RCC 7860 (cell line): ENCODE results near the gene ACSL5.

Experiments
- DNase-seq: peaks from one replicate; pipeline ENCODE4 v3.0.0-alpha.2; 2015; ENCODE audit warnings: low spot score
- FAIRE-seq: peaks from 2 replicates; lab custom pipeline; 2012; peaks lifted over from hg19 to GRCh38; lab: Jason Lieb, UNC

The ACSL5 gene, protein sequence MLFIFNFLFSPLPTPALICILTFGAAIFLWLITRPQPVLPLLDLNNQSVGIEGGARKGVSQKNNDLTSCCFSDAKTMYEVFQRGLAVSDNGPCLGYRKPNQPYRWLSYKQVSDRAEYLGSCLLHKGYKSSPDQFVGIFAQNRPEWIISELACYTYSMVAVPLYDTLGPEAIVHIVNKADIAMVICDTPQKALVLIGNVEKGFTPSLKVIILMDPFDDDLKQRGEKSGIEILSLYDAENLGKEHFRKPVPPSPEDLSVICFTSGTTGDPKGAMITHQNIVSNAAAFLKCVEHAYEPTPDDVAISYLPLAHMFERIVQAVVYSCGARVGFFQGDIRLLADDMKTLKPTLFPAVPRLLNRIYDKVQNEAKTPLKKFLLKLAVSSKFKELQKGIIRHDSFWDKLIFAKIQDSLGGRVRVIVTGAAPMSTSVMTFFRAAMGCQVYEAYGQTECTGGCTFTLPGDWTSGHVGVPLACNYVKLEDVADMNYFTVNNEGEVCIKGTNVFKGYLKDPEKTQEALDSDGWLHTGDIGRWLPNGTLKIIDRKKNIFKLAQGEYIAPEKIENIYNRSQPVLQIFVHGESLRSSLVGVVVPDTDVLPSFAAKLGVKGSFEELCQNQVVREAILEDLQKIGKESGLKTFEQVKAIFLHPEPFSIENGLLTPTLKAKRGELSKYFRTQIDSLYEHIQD

DNA sequence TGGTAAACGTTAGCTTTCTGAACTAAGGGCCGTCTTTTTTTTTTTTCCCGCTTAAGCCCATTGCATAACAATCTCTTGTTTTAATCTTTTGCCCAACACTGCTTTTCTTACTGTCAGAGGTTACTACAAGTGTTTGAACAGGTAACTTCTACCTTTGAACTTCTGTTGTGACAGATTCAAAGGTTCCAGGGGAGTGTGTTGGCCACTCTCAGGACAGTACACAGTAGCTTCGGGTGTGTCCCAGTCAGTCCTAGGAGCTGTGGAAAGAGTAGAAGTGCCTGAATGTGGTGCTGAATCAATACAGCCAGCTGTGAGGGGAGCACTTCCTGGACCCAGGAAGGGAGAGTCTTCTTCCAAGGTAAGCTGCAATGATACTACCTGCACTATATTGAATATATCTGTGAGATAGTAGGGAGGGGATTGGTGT is at the start of gene ACSL5:
Gene ACSL5 (plus strand): TSS at position 205 of the 427 bp plus-strand sequence. CDS start 20,831 bp downstream, outside the sequence.
- no peak for FAIRE-seq
- DNase-seq = no peak

DNA sequence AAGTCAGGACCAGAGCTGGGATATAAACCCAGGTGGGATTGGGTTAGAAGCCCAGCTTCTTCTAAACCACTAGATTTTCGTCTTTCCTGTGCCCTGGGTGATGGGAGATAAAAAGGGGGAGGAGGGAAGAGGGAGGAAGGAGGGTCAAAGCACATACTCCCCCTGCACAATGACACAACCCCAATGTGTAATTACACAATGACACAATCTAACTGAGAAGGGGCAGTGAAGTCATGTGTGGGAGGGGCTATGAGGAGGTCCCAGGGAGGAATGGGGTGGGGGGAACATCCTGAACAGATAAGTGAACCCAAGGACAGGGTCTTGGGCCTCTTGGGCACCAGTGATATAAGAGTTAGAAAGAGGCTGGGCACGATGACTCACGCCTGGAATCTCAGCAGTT is 46.2 kb upstream of the ACSL5 start:
- FAIRE-seq = no peak
- DNase-seq = no peak

DNA sequence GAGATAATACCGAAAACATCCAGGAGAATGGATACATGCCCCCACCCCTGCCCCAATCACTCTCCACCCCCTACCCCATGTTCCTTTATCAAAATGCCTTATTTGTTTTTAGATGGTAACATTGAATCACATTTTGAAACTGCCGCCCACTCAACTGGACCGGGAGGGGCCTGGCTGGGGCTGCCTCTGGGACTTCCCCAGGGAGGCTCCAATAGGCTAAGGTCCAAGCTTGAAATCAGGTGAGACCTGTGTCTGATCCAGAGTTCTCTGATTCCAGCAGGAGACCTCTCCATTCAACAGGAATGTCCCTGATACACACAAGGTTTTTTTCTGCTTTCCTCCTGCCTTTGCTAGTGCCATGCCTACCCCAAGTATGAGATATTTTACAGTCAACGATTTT is 43.8 kb upstream of the ACSL5 start:
- FAIRE-seq = no peak
- no peak for DNase-seq

DNA sequence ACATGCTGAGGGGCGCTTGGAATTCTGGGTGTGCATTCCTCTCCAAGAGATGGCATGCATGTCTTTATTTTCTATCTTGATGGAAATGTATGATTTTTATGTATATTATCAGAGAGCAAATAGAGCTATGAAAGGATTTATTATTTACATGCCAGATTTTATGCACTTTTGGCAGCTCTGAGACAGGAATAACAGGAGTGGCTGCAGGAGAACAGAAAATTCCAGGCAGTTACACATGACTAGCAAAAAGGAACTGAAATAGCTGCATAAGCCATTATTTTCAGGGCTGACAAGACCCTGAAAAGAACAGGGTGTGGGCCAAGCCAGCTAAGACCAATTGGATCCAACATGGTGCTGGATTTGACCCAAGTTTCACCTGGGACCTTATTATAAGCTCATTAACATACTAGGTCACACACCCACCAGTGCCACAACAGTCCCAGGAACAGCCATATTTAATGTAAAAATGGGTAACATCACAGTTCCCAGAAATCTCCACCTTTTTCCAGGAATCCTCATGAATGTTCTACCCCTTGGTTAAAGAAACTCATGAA is 43.2 kb upstream of the ACSL5 start:
- no peak for FAIRE-seq
- no peak for DNase-seq

DNA sequence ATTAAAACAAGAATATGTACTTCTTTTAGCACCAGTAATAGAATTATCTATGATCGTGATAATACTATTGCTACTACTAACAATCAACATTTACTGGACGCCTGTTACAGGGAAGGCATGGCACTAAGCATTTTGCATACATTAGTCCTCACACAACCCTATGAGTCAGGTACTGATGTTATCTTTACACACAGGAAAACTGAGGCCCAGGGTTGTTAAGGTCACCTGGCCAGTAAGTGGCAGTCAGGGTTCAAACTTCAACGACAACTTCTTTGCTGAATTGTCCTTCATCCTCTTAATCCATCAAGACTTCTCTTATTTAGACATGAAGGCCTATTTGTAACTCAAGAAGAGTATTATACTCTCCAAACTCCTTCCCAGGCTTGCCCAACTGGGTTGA is 41.9 kb upstream of the ACSL5 start:
- DNase-seq (no peak), FAIRE-seq (no peak)

DNA sequence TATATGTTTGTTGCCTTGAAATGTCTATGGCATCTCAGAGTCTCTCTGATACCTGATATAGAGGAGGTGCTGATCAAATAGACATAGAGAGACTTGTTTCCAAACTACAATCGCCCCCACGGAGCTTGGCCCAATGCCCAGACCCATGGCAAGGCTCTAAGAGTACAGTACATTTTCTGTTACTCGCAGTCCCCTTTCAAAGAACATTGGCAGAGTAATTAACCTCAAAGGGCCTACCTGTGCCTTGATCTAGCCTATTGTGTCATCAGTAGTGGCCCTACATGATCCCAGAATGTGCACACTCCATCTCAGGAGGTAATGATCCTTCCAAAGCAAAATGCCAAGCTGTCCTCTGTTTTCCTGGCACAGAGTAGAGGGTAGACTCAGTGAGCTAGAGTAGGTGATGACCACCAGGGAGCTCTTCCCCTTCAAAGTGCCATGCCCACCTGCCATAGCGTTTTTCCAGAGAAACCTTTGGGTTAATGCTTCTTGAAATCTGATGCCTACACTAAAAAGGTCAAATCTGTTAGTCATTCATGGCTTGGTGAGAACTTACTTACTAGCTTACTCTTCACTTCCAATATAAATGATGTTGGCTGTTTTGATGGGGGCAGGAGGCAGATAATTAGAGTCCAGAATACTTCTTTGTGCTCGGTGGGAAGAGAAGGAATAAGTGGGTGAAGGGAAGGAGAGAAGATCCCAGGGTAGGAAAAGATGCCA is 41.2 kb upstream of the ACSL5 start:
- DNase-seq (no peak), FAIRE-seq (no peak)

DNA sequence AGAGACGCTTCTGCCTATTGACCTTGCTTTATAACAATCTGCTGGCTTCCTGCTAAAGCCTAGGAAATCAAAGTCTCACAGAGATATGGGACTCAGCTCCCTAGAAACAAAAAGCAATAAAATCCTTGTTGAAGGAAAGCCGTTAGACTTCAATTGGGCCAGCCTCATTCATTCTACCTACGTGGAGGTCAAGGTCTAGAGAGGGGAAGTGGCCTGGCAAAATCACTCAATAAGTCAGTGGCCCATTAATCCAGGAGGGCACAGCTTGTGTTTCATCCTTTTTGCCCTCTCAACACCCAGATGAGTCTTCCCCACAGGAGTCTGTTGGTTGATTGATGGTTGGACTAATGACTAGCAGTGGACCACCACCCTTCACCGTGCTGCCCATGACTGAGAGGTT is 40.5 kb upstream of the ACSL5 start:
- no peak for FAIRE-seq
- DNase-seq = no peak

DNA sequence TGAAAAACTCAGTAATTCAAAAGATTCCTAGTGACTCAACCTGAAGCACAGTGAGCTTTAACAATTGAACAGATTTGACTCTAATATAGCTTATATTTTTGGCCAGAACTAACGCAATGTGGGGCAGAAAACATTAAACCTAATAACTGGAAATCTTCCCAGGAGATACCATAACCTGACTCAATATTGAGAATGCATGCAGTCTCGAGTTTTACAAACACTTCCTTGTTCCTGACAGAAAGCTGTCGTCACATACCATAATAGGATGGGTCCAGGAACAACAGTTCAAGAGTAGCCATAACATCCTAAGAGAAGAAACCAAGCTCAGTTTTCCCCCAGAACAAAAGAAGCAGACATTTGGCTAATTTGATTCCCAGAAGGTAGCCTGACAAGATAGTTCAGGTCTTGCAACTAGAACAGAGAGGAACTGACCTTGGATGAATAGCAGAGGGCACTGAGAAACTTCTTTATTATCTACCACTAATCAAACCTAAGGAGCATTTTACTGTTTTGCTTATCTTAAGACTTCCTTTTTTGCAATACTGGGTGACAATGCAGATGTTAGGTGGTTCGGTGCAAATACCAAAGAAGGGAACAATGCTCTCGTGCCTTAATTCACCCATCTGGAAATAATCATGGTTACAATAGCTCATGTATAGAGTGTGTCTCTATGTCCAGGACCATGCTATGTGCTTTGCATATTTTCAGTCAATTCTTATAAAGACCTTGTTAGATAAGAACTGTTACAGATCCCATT is 38.6 kb upstream of the ACSL5 start:
- FAIRE-seq (no peak), DNase-seq (no peak)

DNA sequence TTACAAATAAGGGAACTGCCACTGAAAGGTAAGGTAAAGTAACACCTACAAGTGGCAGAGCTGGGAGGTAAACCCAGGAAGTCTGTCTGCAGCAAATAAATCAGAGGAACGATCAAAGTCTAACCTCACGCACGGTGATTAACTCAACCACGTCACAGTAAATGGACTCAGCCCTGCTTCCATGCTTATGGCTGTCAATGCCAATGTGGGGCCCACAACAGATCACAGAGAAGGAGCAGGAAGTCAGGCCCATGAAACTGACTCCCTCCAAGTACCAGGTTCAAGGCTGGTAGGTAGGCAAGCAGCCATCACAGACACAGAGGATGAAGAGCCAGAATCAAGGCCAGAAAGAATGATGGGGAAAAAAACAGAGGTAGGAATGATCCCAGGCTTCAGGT is 38.0 kb upstream of the ACSL5 start:
- no peak for DNase-seq
- no peak for FAIRE-seq

DNA sequence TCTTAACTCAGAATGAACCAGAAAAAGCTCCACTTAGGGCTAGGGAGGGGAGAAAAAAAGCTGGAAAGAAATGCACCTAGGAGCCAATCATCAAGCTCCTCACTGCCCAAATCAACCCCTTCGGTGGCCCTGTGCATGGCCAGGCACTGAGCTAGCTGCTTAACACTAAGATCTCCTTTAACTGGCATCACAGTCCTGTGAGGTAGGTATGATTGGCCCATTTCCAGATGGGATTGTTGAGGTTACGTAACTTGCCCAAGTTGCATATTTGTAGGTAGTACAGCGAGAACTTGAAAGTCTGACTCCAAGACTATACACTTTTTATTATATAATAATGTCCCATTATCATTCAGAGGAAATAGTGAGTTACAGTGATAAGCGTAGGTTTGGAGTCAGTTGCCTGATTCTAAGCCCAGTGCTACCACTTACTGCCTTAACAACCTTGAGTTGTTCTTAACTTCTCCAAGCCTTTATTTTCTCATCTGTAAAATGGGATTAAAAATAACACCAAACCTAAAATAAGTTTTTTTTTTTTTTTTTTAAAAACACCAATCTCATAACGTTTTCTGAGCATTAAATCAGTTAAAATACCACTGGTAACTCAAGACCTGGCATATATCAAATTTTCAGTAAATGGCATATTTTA is 37.2 kb upstream of the ACSL5 start:
- DNase-seq (no peak), FAIRE-seq (no peak)

DNA sequence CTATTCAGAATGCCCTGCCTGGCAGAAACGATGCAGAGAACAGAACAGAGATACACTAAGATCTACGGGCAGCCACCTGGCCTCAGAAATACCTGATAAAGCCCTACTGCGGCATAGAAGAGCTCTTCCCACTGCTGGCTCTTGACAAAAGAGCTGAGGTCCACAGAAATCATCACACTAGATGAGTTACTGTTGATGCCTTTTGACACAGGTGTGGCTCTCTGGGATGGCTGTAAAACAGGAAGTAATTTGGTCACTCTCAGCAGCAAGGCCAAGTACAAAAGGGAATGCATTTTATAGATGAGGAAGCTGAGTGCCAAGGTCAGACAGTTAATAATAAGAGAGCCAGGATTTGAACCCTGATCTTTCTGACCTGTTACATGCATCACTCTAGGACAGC is 35.0 kb upstream of the ACSL5 start:
- FAIRE-seq = no peak
- DNase-seq = no peak

DNA sequence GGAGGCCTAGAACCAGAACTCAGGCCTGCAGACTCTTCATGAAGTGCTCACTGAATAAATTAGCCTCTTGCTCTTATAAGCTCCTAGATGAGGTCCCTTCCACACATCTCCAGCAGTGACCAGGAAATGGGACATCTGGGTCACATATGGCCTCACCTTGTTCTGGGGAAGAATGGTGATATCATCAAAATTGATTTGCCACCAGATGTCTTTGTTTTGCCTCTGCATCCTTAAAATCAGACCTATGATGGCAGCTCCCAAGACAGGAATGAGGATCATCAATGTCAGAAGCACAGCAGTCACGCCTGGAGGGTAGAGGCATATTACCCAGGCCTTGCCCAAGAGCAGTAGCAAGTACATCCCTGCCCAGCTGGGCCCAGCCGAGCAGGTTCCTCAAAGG is 33.3 kb upstream of the ACSL5 start:
- no peak for FAIRE-seq
- no peak for DNase-seq

DNA sequence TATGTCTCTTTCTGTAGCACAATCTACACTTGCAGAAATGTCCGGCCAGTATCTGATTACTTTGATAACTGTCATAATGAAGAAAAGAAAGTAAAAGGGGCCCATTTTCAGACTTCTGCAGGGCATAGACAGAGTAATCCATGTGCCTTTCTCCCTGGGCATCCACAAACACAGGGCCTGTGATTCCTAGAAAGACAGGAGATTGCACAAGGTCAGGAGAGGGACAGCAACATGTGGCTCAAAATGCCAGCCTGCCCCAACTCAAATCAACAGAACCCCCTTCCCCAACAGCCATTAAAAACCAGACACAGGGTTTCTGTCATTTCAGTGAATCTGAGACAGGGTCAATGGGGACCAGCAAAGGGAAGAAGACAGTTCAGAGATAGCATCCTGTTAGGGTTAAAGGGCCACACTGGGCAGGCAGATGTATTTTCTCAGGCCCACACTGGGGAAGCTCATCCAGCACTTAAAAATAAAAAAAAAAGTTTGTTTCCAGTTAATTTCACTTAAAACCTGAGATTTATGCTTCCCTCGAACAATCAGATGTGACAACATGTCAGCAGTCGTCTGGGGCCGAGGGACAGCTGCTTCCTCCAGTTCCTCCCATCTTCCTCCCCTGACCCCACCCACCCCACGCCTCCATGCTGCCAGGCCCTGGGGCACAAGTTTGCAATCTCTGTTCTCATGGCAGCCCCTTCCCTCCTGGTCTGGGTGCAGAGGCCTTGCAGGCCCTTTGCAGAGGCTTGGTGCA is 30.7 kb upstream of the ACSL5 start:
- FAIRE-seq (no peak), DNase-seq (no peak)

DNA sequence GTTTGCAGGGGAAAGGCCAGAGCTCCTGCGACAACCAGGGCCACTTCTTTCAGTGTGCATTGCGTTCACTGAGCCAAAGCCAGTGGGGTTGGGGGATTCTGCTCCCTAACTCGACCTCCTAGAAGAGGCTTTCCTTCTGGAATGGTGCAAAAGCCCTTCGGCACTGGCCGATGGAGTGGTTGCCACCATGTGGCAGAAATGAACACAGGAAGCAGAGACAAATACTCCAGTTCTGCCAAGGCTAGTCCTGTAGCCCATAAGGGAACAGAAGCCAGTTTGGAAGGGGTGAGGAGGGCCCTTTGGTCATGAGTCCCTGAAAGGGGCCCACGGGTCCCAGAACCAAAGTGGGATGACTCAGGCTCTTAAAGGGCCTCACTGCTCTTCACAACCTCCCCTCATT is 29.7 kb upstream of the ACSL5 start:
- FAIRE-seq = no peak
- no peak for DNase-seq

DNA sequence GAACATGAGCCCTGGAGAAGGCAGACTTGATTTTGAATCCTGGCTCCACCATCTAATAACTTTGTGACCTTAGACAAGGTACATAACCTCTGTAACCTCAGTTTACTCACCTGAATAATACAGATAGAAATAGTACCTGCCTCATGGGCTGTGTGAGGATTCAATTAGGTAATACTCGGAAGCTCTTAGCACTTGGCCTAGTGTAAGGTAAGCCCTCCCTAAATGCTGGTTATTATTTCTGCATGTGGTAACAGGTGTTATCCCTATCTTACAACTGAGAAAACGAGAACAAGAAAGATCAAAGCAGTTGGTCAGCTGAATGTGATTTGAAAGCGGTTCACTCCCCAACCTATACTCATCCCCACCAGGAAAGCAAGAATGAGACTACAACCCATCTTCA is 28.7 kb upstream of the ACSL5 start:
- DNase-seq (no peak), FAIRE-seq (no peak)

DNA sequence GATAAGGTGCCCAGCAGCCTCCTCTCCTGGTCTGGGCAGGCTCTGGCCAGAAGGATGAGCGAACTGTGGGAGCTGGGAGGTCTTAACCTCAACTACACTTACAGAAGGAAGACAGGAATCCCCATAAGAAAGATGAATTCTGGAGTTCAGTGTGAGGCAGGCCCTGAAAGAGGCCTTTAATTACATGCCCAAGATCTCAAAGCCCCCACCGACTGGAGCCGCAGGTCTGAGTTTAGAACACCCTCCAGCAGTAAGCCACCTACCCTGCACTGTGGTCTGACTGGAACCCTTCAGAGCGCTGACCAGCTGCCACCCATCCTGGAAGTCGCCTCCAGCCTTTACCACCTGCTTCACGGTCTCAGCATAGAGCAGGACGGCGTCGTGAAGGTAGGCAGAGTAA is 28.2 kb upstream of the ACSL5 start:
- DNase-seq (no peak), FAIRE-seq (no peak)

DNA sequence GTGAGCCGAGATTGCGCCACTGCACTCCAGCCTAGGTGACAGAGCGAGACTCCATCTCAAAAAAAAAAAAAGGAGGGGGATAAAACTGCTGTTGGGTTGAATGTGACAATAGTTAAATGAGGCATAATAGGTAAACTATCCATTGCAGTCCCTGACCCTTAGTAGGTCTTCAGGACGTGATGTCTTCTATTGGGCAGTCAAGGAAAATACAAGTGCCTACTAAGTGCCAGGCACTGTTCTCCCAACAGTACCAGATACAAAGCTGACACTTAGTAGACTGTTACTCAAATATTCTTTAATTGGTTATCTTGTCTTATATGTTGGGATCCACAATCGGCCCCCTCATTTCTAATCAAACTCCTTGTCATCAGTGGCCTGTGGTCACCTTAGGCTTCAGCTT is 27.1 kb upstream of the ACSL5 start:
- FAIRE-seq (no peak), DNase-seq (no peak)

DNA sequence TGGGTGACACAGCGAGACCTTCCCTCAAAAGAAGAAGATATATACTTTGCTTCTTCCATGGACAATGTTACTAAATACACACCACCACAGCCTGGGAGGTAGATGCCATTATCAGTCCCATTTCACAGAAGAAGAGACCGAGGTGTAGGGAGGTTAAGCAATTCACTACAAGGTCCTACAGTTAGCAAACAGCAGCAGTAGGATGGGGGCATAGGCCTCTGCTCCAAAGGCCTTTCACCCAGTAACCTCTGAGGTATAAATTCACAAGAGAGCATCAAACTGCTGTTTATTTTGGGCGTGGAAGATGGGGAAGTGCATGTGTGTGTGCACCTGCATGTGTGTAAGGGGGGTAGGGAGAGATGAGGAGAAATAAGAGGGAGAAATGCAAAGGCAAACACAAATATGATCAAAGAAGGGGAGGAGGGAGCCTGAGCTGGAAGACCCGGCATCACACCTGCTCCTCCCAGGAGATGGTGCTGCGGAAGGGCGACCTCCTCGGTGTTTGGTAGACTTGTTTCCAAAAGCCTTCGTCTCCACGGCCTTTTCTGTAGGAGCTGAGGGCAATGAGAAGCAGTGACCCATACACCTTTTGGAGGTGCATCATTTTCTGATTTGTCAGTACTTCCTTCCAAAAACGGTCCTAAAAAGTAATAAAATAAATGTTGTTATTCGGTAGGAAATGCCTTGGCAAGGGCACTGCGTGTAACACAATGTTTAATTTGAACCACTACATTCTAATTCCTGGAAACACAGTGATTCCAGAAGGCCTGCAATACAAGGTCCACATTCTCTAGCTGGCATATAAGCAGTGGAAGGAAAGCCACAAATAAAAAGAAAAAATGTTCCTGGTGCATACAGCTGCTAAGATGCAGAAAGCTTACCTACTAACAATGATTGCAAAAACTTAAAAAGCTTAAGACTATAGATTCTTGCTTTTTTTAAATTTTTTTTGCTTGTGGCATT is 25.9 kb upstream of the ACSL5 start:
- FAIRE-seq (no peak), DNase-seq (no peak)
